GM21528 (cell line): ENCODE data around the gene POLR1B.
"Not testable (repeated sequence)": the region's sequence is repeated elsewhere in the genome, so short reads cannot be mapped to it uniquely, and the experiment has no call there.

Experiments used
- ATAC-seq: cut with Tn5 transposase; IDR thresholded peaks from one replicate; pipeline ENCODE4 v1.9.1; 2021; ENCODE audit warnings: mild to moderate bottlenecking, moderate library complexity; ENCODE audit not compliant: unreplicated experiment, low FRiP score

The POLR1B gene, protein sequence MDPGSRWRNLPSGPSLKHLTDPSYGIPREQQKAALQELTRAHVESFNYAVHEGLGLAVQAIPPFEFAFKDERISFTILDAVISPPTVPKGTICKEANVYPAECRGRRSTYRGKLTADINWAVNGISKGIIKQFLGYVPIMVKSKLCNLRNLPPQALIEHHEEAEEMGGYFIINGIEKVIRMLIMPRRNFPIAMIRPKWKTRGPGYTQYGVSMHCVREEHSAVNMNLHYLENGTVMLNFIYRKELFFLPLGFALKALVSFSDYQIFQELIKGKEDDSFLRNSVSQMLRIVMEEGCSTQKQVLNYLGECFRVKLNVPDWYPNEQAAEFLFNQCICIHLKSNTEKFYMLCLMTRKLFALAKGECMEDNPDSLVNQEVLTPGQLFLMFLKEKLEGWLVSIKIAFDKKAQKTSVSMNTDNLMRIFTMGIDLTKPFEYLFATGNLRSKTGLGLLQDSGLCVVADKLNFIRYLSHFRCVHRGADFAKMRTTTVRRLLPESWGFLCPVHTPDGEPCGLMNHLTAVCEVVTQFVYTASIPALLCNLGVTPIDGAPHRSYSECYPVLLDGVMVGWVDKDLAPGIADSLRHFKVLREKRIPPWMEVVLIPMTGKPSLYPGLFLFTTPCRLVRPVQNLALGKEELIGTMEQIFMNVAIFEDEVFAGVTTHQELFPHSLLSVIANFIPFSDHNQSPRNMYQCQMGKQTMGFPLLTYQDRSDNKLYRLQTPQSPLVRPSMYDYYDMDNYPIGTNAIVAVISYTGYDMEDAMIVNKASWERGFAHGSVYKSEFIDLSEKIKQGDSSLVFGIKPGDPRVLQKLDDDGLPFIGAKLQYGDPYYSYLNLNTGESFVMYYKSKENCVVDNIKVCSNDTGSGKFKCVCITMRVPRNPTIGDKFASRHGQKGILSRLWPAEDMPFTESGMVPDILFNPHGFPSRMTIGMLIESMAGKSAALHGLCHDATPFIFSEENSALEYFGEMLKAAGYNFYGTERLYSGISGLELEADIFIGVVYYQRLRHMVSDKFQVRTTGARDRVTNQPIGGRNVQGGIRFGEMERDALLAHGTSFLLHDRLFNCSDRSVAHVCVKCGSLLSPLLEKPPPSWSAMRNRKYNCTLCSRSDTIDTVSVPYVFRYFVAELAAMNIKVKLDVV

DNA sequence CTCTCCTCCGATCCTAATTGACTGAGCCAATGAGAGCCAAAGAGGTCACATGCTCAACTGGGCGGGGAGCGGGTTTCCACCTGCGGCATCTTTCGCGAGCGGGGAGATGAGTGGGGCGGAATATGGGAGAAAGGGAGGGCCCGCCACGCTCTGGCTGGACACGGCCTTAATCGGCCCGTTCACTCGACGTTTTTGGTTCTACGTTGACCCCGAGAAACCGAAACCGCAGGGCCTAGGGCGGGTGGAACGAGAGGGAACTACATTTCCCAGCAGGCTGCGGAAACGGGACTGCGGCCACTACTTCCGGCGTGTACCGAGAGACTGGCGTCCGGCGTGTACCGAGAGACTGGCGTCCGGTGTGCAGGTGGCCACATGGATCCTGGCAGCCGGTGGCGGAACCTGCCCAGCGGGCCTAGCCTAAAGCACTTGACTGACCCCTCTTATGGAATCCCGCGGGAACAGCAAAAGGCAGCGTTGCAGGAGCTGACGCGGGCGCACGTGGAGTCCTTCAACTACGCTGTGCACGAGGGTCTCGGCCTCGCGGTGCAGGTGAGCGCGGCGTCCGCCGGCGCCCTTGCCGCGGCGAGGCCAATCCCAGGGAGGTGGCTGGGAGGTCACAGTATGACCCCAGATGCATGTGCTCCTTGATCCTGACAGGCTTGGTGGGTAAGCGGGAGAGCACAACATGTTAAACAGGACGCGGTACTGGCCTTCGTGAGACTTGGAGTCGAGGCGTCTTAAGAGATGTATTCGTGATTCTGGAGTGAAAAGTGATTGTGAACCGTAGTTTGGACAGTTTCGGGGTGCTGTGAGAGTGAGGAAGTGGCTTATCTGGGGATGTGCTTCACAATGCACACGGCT, at the start of gene POLR1B:
Gene POLR1B (plus strand): TSS at position 343 of the 861 bp plus-strand sequence. CDS start 30 bp downstream, at position 373.
- peak; percentile 84 for ATAC-seq

GRCh38 chr2:112493048-112493447, 49.2 kb upstream of the POLR1B start:
- no peak for ATAC-seq

DNA sequence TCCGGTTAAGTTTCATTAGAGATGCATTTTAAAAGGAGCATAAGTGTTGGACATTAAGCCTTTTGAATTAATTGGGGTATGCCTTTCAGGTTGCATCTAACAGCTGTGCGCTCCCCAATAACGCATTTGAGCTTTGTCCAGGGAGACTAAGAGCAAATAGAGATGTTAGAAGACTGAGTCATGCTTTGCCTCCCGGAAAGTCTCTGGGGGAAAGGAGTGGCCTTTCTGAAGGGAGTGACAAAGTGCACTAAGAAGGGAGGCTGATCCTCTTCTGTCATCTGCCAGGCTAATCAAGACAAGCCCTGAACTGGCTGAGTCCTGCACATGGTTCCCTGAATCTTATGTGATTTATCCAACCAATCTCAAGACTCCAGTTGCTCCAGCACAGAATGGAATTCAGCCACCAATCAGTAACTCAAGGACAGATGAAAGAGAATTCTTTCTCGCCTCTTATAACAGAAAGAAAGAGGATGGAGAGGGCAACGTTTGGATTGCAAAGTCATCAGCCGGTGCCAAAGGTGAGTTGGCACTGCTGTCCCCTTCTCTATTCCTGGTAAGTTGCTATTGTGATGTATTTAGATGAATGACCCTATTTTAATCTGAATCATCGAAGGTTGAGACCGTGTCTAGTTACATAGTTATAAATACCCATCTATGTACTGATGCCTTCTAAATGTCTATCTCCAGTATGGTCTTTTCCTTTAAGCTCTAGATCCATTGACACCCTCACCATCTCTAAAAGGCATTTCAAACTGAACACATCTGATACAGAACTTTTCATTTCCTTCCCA, 48.2 kb upstream of the POLR1B start:
- no peak for ATAC-seq

DNA sequence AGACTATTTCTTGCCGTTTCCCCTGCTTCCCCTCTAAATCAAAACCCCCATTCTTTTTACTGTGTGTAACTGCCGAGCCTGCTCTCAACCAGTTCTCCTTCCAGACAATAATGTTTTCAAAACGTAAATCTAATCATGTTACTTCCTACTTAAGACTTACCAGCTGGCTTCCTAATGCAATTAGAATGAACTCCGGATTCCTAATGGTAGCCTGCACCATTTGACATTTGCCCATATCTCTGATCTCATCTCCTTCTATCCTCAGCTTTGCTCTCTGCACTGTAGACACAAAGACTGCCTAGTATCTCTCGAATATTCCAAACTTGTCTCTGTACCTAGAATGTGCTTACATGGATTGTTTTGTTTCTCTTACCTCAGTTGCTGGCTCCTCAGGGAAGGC, 47.4 kb upstream of the POLR1B start:
- ATAC-seq, result no peak

GRCh38 chr2:112495878-112496277, 46.4 kb upstream of the POLR1B start:
- ATAC-seq, result not testable (repeated sequence)

DNA sequence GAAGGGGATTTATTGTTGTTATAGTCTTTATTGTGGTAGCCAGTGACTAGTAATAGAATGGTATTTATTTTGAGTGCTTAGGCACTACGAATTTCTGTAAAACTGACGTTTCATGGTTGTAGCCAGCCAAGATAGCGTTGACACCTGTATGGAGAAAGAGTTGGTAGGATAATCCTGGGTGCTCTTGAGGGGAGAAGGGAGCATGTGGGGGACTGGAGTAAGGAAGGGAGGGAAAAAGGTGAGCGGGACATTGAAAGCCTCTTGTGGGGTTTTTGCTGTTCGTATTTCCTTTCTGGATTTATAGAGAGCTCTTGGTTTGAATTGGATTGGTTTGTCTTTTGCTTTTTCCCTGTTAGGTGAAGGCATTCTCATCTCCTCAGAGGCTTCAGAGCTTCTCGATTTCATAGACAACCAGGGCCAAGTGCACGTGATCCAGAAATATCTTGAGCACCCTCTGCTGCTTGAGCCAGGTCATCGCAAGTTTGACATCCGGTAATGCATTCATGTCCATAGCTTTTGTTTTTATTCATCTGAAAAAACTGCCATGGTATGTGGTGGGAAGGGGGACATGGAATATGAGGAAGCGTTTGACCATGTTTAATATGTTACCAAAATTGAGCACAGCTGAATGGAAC, 41.3 kb upstream of the POLR1B start:
- ATAC-seq, result not testable (repeated sequence)

GRCh38 chr2:112509239-112509998, 32.8 kb upstream of the POLR1B start:
- not testable (repeated sequence) for ATAC-seq

DNA sequence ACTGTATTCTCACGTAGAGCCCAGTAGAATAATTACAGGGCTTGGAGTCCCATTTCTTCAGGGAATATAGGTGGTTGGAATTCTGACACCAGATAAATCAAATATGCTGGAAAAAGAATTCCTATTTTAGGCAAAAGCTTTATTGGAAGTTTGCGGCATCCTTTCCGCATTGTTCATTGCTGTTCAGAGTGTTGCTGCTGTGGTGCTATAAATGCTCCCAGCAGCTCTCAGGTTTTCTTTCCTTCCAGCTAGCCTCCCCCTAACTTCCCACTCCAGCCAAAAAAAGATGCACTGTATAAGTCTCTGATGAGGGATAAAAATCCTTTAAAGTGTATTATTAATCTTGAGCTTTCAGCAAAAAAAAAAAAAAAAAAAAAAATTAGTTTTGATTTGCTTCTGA, 25.5 kb upstream of the POLR1B start:
- ATAC-seq, result no peak

GRCh38 chr2:112518807-112519206, 23.5 kb upstream of the POLR1B start:
- ATAC-seq, result no peak

GRCh38 chr2:112519506-112519905, 22.8 kb upstream of the POLR1B start:
- no peak for ATAC-seq

GRCh38 chr2:112520234-112520783, 22.0 kb upstream of the POLR1B start:
- ATAC-seq, result no peak

DNA sequence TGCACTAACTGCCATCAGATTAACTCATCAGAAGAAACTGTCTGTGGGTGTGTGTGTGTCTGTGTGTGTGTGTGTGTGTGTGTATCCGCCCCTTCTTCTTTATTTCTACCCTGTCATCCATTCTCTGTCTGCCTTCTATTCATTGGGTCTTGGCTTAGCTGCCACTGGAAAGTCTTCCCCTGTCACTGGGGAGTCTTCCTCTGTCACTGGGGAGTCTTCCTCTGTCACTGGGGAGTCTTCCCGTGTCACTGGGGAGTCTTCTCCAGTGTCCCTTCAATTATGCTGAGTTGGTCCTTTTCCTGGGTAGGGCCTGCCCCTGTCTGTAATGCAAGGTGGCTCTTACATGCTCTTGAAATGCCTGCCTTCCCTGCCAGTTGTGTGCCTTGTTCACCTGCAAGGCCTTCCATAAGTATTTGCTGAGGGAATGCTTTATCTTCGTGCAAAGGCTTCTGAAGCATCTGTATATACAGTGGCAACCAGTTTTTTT, 18.9 kb upstream of the POLR1B start:
- ATAC-seq, result no peak

GRCh38 chr2:112524276-112524675, 18.0 kb upstream of the POLR1B start:
- ATAC-seq, result not testable (repeated sequence)

DNA sequence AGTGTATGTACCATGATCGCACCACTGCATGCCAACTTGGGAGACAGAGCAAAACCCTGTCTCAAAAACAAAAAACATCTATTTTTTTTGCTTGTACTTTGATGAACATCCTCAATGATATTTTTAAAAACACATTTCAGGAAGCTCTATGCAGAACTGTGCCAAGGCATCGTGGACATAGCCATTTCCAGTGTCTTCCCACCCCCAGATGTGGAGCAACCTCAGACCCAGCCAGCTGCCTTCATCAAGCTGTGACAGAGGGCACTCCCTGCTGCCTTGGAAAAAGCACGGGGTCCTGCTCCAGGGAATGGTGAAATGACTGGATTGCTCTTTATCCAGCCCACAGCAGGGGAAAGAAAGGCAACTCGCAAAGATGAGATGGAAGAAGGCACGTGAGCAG, 13.7 kb upstream of the POLR1B start:
- ATAC-seq, result no peak

- ATAC-seq, result no peak
Measured at GRCh38 chr2:112529757-112530156, 12.5 kb upstream of the POLR1B start.

DNA sequence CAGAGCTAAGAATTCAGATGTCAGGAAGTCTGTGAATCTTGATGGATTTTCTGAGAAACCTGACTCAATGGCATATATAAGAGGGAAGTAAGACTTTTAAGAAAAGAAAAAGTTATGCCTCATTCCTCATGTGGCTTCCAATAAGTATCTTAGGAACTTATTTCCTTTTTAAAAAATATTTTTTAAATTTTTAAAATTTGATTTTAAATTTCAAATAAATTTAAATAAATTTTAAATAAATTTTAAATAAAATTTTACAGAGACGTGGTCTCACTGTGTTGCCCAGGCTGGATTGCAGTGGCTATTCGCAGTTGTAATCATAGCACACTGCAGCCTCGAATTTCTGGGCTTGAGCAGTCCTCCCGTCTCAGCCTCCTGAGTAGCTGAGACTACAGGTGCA, 11.5 kb upstream of the POLR1B start:
- ATAC-seq, result no peak

GRCh38 chr2:112534826-112535225, 7.4 kb upstream of the POLR1B start:
- ATAC-seq, result no peak

DNA sequence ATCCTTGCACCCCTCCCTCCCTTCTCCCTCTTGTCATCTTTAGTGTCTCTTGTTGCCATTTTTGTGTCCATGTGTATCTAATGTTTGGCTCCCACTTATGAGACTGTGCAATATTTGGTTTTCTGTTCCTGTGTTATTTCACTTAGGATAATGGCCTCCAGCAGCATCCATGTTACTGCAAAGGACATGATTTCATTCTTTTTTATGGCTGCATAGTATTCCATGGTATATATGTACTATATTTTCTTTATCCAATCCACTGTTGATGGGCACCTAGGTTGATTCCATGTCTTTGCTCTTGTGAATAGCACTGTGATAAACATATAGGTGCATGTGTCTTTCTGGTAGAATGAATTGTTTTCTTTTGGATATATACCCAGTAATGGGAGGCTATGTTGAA, 5.6 kb upstream of the POLR1B start:
- ATAC-seq, result not testable (repeated sequence)
